ENCODE results near the gene JPT2. TPM values are rescaled to one million over a fixed set of nuclear protein-coding genes. Genes with fewer than 3 reads are reported as not detected.

Gene JPT2
- total RNA-seq, 4 donors from 2014 or later: 8.7 to 28.2 (median 15.9) TPM

DNA sequence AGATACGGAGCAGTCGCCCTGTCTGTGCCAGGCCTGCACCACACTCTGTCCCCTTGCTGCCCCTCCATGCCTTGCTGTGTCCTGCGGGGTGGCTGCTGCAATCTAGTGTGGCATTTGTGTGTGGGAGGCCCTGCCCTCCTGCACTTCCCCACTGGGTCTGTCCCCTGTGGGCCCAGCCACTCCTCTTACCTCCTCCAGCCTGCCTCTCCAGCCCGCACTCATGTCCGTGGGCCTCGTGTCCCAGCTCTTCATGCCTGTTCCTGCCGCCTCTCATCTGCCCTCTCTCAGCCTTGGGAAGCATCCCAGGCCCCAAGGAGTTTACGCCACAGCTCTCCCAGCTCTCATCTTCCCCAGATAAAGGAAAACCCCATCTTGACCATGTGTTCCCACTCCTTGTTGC, 39.3 kb upstream of the JPT2 start:
- Histone ChIP-seq H3K36me3 (peaks cover 0 to 56% of the 10 kb centered on the region in 2 donors), H3K4me3 (no peak overlapping the region), H3K4me1 (peaks cover 26 to 28% of the 10 kb centered on the region in 2 donors), H3K27me3 (no peaks in the 10 kb centered on the region), H3K27ac (no peak overlapping the region), H3K9me3 (no peaks in the 10 kb centered on the region)
- TF ChIP-seq POLR2A (IDR thresholded peaks at IDR 0.05): no peak
- TF ChIP-seq, protein P1, sequence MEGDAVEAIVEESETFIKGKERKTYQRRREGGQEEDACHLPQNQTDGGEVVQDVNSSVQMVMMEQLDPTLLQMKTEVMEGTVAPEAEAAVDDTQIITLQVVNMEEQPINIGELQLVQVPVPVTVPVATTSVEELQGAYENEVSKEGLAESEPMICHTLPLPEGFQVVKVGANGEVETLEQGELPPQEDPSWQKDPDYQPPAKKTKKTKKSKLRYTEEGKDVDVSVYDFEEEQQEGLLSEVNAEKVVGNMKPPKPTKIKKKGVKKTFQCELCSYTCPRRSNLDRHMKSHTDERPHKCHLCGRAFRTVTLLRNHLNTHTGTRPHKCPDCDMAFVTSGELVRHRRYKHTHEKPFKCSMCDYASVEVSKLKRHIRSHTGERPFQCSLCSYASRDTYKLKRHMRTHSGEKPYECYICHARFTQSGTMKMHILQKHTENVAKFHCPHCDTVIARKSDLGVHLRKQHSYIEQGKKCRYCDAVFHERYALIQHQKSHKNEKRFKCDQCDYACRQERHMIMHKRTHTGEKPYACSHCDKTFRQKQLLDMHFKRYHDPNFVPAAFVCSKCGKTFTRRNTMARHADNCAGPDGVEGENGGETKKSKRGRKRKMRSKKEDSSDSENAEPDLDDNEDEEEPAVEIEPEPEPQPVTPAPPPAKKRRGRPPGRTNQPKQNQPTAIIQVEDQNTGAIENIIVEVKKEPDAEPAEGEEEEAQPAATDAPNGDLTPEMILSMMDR (IDR thresholded peaks at IDR 0.05 in 4 of 5, conservative IDR thresholded peaks at IDR 0.05 in 1 of 5): no peak
- ATAC-seq (no peak), DNase-seq (no peak)
- intact Hi-C loops (cut with DNase I; ENCODE audit: low total_unique reads): no loop called here
- in situ Hi-C loops (cut with MboI; ENCODE audit: low sequenced_read_pairs in 4 of 4): no loop called here

DNA sequence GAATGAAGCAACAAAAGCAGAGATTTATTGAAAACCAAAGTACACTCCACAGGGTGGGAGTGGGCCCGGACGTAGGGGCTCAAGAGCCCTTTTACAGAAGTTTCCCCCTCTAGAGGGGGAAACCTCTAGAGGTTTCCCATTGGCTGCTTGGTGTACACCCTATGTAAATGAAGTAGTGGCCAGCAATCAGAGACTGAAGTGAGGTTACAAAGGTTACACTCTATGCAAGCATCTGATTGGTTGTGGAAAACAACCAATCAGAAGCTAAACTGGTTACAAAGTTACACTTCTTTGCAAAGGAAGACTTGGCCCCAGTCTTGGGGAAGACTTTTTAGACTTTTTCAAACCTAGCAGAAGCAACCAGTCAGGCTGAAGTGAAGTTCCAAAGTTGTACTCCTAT, 38.8 kb upstream of the JPT2 start:
- in situ Hi-C loops (cut with MboI; ENCODE audit: low sequenced_read_pairs in 4 of 4) (no loop called here), intact Hi-C loops (cut with DNase I; ENCODE audit: low total_unique reads) (no loop called here)
- H3K4me3 ChIP-seq: no peak overlapping the region
- no peak for ATAC-seq
- peaks cover 0 to 51% of the 10 kb centered on the region in 2 donors for H3K36me3 ChIP-seq
- H3K4me1 ChIP-seq: peaks cover 30 to 31% of the 10 kb centered on the region in 2 donors
- no peak overlapping the region for H3K27ac ChIP-seq
- no peaks in the 10 kb centered on the region for H3K27me3 ChIP-seq
- H3K9me3 ChIP-seq: no peaks in the 10 kb centered on the region
- no peak for TF ChIP-seq POLR2A (IDR thresholded peaks at IDR 0.05)
- TF ChIP-seq, protein P1 (IDR thresholded peaks at IDR 0.05 in 4 of 5, conservative IDR thresholded peaks at IDR 0.05 in 1 of 5): no peak
- no peak for DNase-seq

DNA sequence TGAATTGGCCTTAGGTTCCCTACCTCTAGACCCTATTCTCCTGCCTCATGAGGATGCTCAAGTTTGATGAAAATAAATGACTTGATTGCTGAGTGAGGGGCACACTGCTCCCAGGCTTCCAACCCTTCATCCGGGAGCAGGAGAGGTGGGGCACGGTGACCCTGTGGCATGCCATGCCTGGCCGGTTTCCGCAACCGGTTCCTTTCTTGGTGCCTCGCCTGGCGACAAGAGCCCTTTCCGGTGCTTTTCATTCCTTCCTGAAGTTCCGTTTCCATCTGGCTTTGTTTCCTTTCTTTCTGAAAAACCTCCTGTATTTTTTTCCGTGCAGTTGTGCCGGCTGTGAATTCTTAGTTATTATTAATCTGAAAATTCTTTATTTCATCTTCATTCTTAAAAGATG, 38.2 kb upstream of the JPT2 start:
- Histone ChIP-seq H3K27ac (no peak overlapping the region), H3K9me3 (no peaks in the 10 kb centered on the region), H3K27me3 (no peaks in the 10 kb centered on the region), H3K4me1 (peaks cover 31 to 32% of the 10 kb centered on the region in 2 donors), H3K4me3 (no peak overlapping the region), H3K36me3 (peaks cover 0 to 47% of the 10 kb centered on the region in 2 donors)
- intact Hi-C loops (cut with DNase I; ENCODE audit: low total_unique reads): no loop called here
- no peak for DNase-seq
- no peak for ATAC-seq
- in situ Hi-C loops (cut with MboI; ENCODE audit: low sequenced_read_pairs in 4 of 4): no loop called here
- no peak for TF ChIP-seq POLR2A (IDR thresholded peaks at IDR 0.05)
- TF ChIP-seq, protein P1 (IDR thresholded peaks at IDR 0.05 in 4 of 5, conservative IDR thresholded peaks at IDR 0.05 in 1 of 5): no peak

DNA sequence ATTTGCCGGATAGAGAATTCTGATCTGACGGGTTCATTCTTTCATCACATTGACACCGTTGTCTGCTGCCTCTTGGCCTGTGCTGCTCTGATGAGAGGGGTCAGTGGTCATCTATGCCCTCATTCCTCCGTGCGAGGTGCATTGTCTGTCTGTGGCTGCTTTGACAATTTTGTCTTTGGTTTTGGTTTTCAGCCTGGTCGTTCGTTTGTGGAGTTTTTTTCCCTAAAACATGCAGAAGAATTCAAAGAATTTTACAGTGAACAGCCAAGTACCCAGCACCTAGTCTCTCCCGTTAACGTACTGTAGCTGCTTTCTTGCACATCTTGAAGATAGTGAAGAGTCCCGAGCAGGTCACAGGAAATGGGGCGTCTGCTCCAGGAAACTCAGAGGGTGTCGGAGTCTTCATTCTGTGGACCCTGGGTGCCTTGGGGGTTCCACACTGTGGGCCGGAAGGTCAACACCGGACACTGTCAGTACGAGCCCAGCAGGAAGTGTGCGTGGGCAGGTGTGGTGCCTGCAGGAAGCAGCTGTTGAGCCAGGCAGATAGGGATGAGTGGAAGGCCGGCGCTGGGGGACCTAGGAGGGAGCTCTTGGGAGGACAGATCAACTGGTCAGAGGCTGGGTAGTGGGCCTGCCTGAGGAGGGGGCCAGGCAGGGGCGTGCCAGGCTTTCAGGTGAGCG, 37.7 kb upstream of the JPT2 start:
- Histone ChIP-seq H3K27ac (no peak overlapping the region), H3K4me3 (no peak overlapping the region), H3K9me3 (no peaks in the 10 kb centered on the region), H3K4me1 (peaks cover 31 to 32% of the 10 kb centered on the region in 2 donors), H3K36me3 (peaks cover 0 to 42% of the 10 kb centered on the region in 2 donors), H3K27me3 (no peaks in the 10 kb centered on the region)
- DNase-seq (no peak), ATAC-seq (no peak)
- intact Hi-C loops (cut with DNase I; ENCODE audit: low total_unique reads) (no loop called here), in situ Hi-C loops (cut with MboI; ENCODE audit: low sequenced_read_pairs in 4 of 4) (no loop called here)
- TF ChIP-seq, protein P1 (IDR thresholded peaks at IDR 0.05 in 4 of 5, conservative IDR thresholded peaks at IDR 0.05 in 1 of 5): no peak
- TF ChIP-seq POLR2A (IDR thresholded peaks at IDR 0.05): no peak

All from gastrocnemius medialis (tissue), 4 donors.